Measurements from ENCODE around the gene TMED7. TPM values are rescaled to one million over a fixed set of nuclear protein-coding genes. Genes with fewer than 3 reads are reported as not detected.
A peak's percentile ranks its signal among the peaks of the same experiment; 100 is the strongest.

TMED7 gene
- total and polyA plus RNA-seq, 2 of the 8 experiments (the other 6 are each of a cell fraction or from before 2014, with no cell fraction given) = 43.8 to 75.2 TPM

DNA sequence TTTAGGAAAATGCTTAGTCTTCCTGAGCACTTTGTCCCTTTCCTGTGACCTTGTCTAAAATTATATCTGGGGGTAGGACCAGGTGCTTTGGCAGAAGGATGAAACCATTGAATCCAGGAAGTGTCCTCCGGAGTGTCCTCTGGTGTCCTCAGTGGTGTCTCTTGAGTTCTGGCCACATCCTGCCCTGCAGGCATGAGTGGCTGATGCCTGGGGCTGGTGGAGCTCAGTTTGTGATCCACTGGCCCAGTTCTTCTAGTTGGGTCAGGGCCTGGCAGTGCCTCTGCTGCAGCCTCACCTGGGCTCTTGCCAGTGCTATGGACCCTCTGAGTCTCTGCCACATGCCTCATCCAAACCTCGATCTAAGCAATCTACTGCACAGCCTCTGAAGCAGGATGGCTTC, 14.4 kb upstream of the TMED7 start:
- Histone ChIP-seq H2AK5ac (ENCODE audit: low read depth, low read length) (0 out of 2 replicates have a peak overlapping the region, but pooled peaks have one; percentile 14), H3K9me3 (ENCODE audit: insufficient read depth in 2 of 2, low read depth in 1 of 2, low read length in 1 of 2) (no peaks in the 10 kb centered on the region), H3K79me2 (ENCODE audit: control insufficient read depth in 1 of 2, insufficient read depth in 2 of 2, low read length in 2 of 2) (no peaks in the 10 kb centered on the region), H3K4ac (replicated peaks; ENCODE audit: insufficient read length, low read depth, low read length) (no peak overlapping the region), H2BK5ac (ENCODE audit: low read depth, low read length) (no peak overlapping the region), H3K36me3 (ENCODE audit: control insufficient read depth in 2 of 4, insufficient read depth in 4 of 4, low read length in 3 of 4) (no peaks in the 10 kb centered on the region), H3K4me3 (ENCODE audit: extremely low read depth in 1 of 4, insufficient read depth in 2 of 4, low read depth in 3 of 4, low read length in 4 of 4) (no peak overlapping the region), H3K18ac (ENCODE audit: extremely low read depth, low read length) (no peak overlapping the region), H2BK120ac (replicated peaks; ENCODE audit: low read depth, low read length) (no peak overlapping the region), H3K4me1 (replicated peaks in 1 of 4; ENCODE audit: control insufficient read depth in 3 of 4, insufficient read depth in 4 of 4, low read length in 3 of 4) (peaks cover 0 to 13% (median 4%) of the 10 kb centered on the region in 4 experiments; a peak in 3 of 7 replicates), H3K27ac (ENCODE audit: low read depth, low read length) (no peak overlapping the region), H2BK15ac (ENCODE audit: low read length) (no peak overlapping the region), H3K14ac (ENCODE audit: insufficient read length) (no peak overlapping the region), H3K23me2 (ENCODE audit: low read depth, low read length) (no peaks in the 10 kb centered on the region; the same call in 1 of the 2 replicates), H2BK20ac (ENCODE audit: low read length) (no peak overlapping the region; the same call in 1 of the 2 replicates), H3K27me3 (replicated peaks in 1 of 4; ENCODE audit: control insufficient read depth in 3 of 4, extremely low read depth in 1 of 4, insufficient read depth in 3 of 4, low read length in 3 of 4) (no peaks in the 10 kb centered on the region), H4K8ac (ENCODE audit: extremely low read depth, insufficient read depth, low read length) (no peak overlapping the region), H4K5ac (ENCODE audit: insufficient read length, low read depth, low read length) (no peak overlapping the region), H2BK12ac (ENCODE audit: low read depth, low read length) (no peak overlapping the region), H3K23ac (ENCODE audit: insufficient read length) (no peak overlapping the region), H2AFZ (ENCODE audit: low read length) (no peak overlapping the region), H3K4me2 (ENCODE audit: insufficient read depth in 1 of 2, low read depth in 2 of 2, low read length in 2 of 2) (no peak overlapping the region), H4K20me1 (replicated peaks in 1 of 2; ENCODE audit: control insufficient read depth in 1 of 2, insufficient read depth in 2 of 2, low read length in 2 of 2) (no peaks in the 10 kb centered on the region), H4K91ac (replicated peaks; ENCODE audit: insufficient read length, low read length) (no peak overlapping the region), H3K9ac (replicated peaks in 1 of 4; ENCODE audit: extremely low read depth in 1 of 4, low read depth in 3 of 4, low read length in 3 of 4) (no peak overlapping the region), H3K79me1 (ENCODE audit: low read depth, low read length) (no peaks in the 10 kb centered on the region), H3K56ac (replicated peaks; ENCODE audit: insufficient read length, low read depth, low read length) (no peak overlapping the region)
- 93% methylated on average over 2 of the region's 2 CpGs; no CpG with 5 or more reads in 1 of the 2 experiments for WGBS, 2 experiments (ENCODE audit: extremely low coverage in 1 of 2, insufficient coverage in 1 of 2, insufficient read length in 1 of 2, insufficient replicate concordance in 2 of 2, low coverage in 1 of 2, low lambda C conversion rate in 2 of 2, missing lambda C conversion rate in 1 of 2)
- ChIA-PET CTCF (ENCODE audit: partially characterized antibody) (interaction anchor here (0.6 to 1.7 kb wide), 3 partner anchors 138 to 1123 kb away, joined by 3 to 4 read pairs (median 3); no protein-coding TSS in a partner anchor), POLR2A (ENCODE audit: partially characterized antibody) (no interaction called here)
- FAIRE-seq (no peak), DNase-seq (ENCODE audit: low read depth in 1 of 2, low spot score in 2 of 2) (no peak)
- TF ChIP-seq EGR1 (IDR thresholded peaks at IDR 0.05; ENCODE audit: borderline replicate concordance, low read depth, low read length) (no peak), HDAC6 (IDR thresholded peaks at IDR 0.05; ENCODE audit: low read depth, low read length) (no peak), SP4 (IDR thresholded peaks at IDR 0.05; ENCODE audit: low read length) (no peak), GABPA (IDR thresholded peaks at IDR 0.05; ENCODE audit: borderline replicate concordance, insufficient read depth, low read length) (no peak), SP2 (IDR thresholded peaks at IDR 0.05; ENCODE audit: low read length) (no peak), JUND (IDR thresholded peaks at IDR 0.05; ENCODE audit: low read length) (no peak), NANOG (IDR thresholded peaks at IDR 0.05; ENCODE audit: insufficient read depth, low read depth, low read length, poor library complexity, severe bottlenecking) (no peak), POU5F1 (IDR thresholded peaks at IDR 0.05; ENCODE audit: low read depth, low read length) (no peak), MAFK (IDR thresholded peaks at IDR 0.05; ENCODE audit: low read depth, low read length) (no peak), NRF1 (IDR thresholded peaks at IDR 0.05; ENCODE audit: low read depth, low read length) (no peak), YY1 (IDR thresholded peaks at IDR 0.05; ENCODE audit: low read depth, low read length) (no peak)
- TF ChIP-seq, protein P1, sequence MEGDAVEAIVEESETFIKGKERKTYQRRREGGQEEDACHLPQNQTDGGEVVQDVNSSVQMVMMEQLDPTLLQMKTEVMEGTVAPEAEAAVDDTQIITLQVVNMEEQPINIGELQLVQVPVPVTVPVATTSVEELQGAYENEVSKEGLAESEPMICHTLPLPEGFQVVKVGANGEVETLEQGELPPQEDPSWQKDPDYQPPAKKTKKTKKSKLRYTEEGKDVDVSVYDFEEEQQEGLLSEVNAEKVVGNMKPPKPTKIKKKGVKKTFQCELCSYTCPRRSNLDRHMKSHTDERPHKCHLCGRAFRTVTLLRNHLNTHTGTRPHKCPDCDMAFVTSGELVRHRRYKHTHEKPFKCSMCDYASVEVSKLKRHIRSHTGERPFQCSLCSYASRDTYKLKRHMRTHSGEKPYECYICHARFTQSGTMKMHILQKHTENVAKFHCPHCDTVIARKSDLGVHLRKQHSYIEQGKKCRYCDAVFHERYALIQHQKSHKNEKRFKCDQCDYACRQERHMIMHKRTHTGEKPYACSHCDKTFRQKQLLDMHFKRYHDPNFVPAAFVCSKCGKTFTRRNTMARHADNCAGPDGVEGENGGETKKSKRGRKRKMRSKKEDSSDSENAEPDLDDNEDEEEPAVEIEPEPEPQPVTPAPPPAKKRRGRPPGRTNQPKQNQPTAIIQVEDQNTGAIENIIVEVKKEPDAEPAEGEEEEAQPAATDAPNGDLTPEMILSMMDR (IDR thresholded peaks at IDR 0.05; ENCODE audit: control extremely low read depth in 1 of 3, insufficient read depth in 1 of 3, low read depth in 1 of 3, low read length in 3 of 3) = no peak
